Nephron (organoid): ENCODE measurements around the gene LZTS3.

Experiments used
- H3K27ac Mint-ChIP-seq, 3 experiments: 2 replicates each; pipeline ENCODE4 v1.8.0; 2020; ENCODE audit warnings: mixed read lengths in 3 of 3, mild to moderate bottlenecking in 2 of 3, moderate library complexity in 1 of 3
- H3K27me3 Mint-ChIP-seq: 2 replicates; pipeline ENCODE4 v1.8.0; 2021; ENCODE audit warnings: low read depth, mild to moderate bottlenecking, moderate library complexity, mixed read lengths
- H3K36me3 Mint-ChIP-seq: 2 replicates; pipeline ENCODE4 v1.8.0; 2020; ENCODE audit warnings: low read depth, mixed read lengths
- H3K4me1 Mint-ChIP-seq: 2 replicates; pipeline ENCODE4 v1.8.0; 2020; ENCODE audit warnings: mixed read lengths
- H3K4me3 Mint-ChIP-seq, 3 experiments: 2 replicates each; pipeline ENCODE4 v1.8.0; 2020; ENCODE audit warnings: mild to moderate bottlenecking in 3 of 3, mixed read lengths in 3 of 3, moderate library complexity in 2 of 3
- H3K9me3 Mint-ChIP-seq: 2 replicates; pipeline ENCODE4 v1.8.0; 2020; ENCODE audit warnings: mixed read lengths
- CTCF ChIP-seq, 3 experiments: fragments of 200-600 bp; sonication (generic); IDR thresholded peaks; one replicate each; pipeline ENCODE4 v1.5.0; 2021; ENCODE audit warnings: antibody characterized with exemption in 3 of 3; ENCODE audit not compliant: unreplicated experiment in 3 of 3

LZTS3 gene

DNA sequence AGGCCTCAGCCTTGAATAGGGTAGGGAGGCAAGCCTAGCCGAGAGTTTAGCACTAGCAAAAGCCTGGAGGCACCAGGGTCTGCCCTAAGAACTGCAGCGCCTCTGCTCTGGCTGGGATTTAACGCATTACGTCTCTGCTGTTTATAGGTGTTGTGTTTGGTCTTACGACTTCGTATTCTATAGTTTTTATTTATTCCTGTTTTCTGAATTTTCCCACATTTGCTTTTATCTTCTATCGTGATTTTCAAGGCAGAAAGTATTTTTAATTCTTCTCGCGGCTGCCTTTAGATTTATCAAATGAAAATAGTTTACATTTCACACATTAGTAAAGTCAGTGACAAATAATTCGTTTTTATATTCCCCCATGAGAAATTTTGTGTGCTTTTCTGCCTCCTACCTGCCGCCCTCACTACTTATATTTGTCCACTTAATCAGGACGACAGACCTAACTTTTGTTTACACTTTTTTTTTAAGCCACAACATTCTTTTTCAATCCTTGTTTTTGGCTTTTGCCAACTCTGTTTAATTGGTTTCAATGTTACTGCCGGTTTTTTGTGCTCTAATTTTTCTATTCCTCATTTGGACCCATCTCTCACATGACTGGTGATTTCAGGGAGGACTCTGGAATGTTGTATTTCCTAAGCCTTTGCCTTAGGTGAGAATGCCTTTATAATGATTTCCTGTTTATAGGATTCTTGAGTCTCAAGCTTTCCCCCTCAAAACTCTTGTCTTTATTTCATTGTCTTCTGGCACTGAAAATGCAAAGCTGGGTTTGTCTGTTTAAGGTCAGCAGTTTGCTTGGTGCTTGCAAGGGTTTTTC lies 1.3 kb upstream of the LZTS3 start:
- TF ChIP-seq CTCF (IDR thresholded peaks at IDR 0.05; ENCODE audit: unreplicated experiment in 3 of 3): no peak
- H3K4me1 Mint-ChIP-seq: peaks cover 14% of the 10 kb centered on the region
- no peaks in the 10 kb centered on the region for H3K9me3 Mint-ChIP-seq
- H3K27me3 Mint-ChIP-seq: peaks cover 35% of the 10 kb centered on the region
- peak overlapping the region; percentile 95 to 98 (median 96) for H3K4me3 Mint-ChIP-seq
- H3K36me3 Mint-ChIP-seq: no peaks in the 10 kb centered on the region
- peak overlapping the region; percentile 10 to 92 (median 83) for H3K27ac Mint-ChIP-seq

GRCh38 chr20:3173610-3174441 lies 477 bp upstream of the LZTS3 start:
- H3K4me3 Mint-ChIP-seq: peak overlapping the region; percentile 95 to 98 (median 96)
- H3K9me3 Mint-ChIP-seq: no peaks in the 10 kb centered on the region
- peaks cover 14% of the 10 kb centered on the region for H3K4me1 Mint-ChIP-seq
- H3K27me3 Mint-ChIP-seq: peaks cover 42% of the 10 kb centered on the region
- TF ChIP-seq CTCF (IDR thresholded peaks at IDR 0.05; ENCODE audit: unreplicated experiment in 3 of 3): peak in 1 of 3 experiments; percentile 14
- no peaks in the 10 kb centered on the region for H3K36me3 Mint-ChIP-seq
- H3K27ac Mint-ChIP-seq: peak overlapping the region; percentile 10 to 92 (median 83)

GRCh38 chr20:3172126-3172932 lies 1.0 kb downstream of the LZTS3 start:
- TF ChIP-seq CTCF (IDR thresholded peaks at IDR 0.05; ENCODE audit: unreplicated experiment in 3 of 3): no peak
- peaks cover 52% of the 10 kb centered on the region for H3K27me3 Mint-ChIP-seq
- peaks cover 14% of the 10 kb centered on the region for H3K4me1 Mint-ChIP-seq
- no peaks in the 10 kb centered on the region for H3K9me3 Mint-ChIP-seq
- H3K4me3 Mint-ChIP-seq: peak overlapping the region; percentile 84 to 92 (median 87)
- no peaks in the 10 kb centered on the region for H3K36me3 Mint-ChIP-seq
- H3K27ac Mint-ChIP-seq: peak overlapping the region in 1 of 3 experiments; percentile 60

GRCh38 chr20:3171391-3172125 lies 1.8 kb downstream of the LZTS3 start:
- no peak for TF ChIP-seq CTCF (IDR thresholded peaks at IDR 0.05; ENCODE audit: unreplicated experiment in 3 of 3)
- no peaks in the 10 kb centered on the region for H3K9me3 Mint-ChIP-seq
- H3K4me3 Mint-ChIP-seq: peak overlapping the region; percentile 84 to 92 (median 87)
- no peaks in the 10 kb centered on the region for H3K36me3 Mint-ChIP-seq
- peaks cover 14% of the 10 kb centered on the region for H3K4me1 Mint-ChIP-seq
- peak overlapping the region in 1 of 3 experiments; percentile 60 for H3K27ac Mint-ChIP-seq
- H3K27me3 Mint-ChIP-seq: peaks cover 53% of the 10 kb centered on the region
